HUES48 (cell line): Measurements from ENCODE around the gene RTCA.
"Not testable (repeated sequence)": the region's sequence is repeated elsewhere in the genome, so short reads cannot be mapped to it uniquely, and the experiment has no call there.

Experiments
- H3K27ac ChIP-seq: one replicate; pipeline ENCODE4 v1.7.0; 2013; ENCODE audit warnings: low read depth, low read length, inconsistent platforms
- H3K27me3 ChIP-seq: 2 replicates; pipeline ENCODE4 v1.6.1; 2013; ENCODE audit warnings: mild to moderate bottlenecking, low read length; ENCODE audit not compliant: control insufficient read depth, insufficient read depth
- H3K36me3 ChIP-seq: 2 replicates; pipeline ENCODE4 v1.6.1; 2013; ENCODE audit warnings: low read length; ENCODE audit not compliant: control insufficient read depth, insufficient read depth
- H3K4me1 ChIP-seq: 2 replicates; pipeline ENCODE4 v1.6.1; 2013; ENCODE audit warnings: mild to moderate bottlenecking, low read length; ENCODE audit not compliant: control insufficient read depth, insufficient read depth
- H3K4me3 ChIP-seq: 2 replicates; pipeline ENCODE4 v1.5.1; 2013; ENCODE audit warnings: mild to moderate bottlenecking, low read depth, low read length
- H3K9ac ChIP-seq: 2 replicates; pipeline ENCODE4 v1.6.1; 2013; ENCODE audit warnings: mild to moderate bottlenecking, low read depth, low read length, moderate library complexity
- H3K9me3 ChIP-seq: 2 replicates; pipeline ENCODE4 v1.6.1; 2013; ENCODE audit warnings: low read length; ENCODE audit not compliant: control insufficient read depth, insufficient read depth

Gene RTCA

GRCh38 chr1:100287162-100287561 lies 21.1 kb downstream of the RTCA start:
- Histone ChIP-seq H3K4me3 (no peak overlapping the region), H3K9ac (no peak overlapping the region), H3K27me3 (no peaks in the 10 kb centered on the region), H3K36me3 (peaks cover 88% of the 10 kb centered on the region), H3K4me1 (no peaks in the 10 kb centered on the region), H3K27ac (no peak overlapping the region), H3K9me3 (no peaks in the 10 kb centered on the region)

GRCh38 chr1:100290291-100290690 lies 24.3 kb downstream of the RTCA start:
- no peaks in the 10 kb centered on the region for H3K27me3 ChIP-seq
- H3K4me1 ChIP-seq: no peaks in the 10 kb centered on the region
- H3K4me3 ChIP-seq: no peak overlapping the region
- H3K27ac ChIP-seq: no peak overlapping the region
- peaks cover 71% of the 10 kb centered on the region for H3K36me3 ChIP-seq
- no peak overlapping the region for H3K9ac ChIP-seq
- H3K9me3 ChIP-seq: no peaks in the 10 kb centered on the region

- H3K4me1 ChIP-seq: no peaks in the 10 kb centered on the region
- no peak overlapping the region for H3K9ac ChIP-seq
- no peaks in the 10 kb centered on the region for H3K27me3 ChIP-seq
- H3K27ac ChIP-seq: no peak overlapping the region
- H3K9me3 ChIP-seq: no peaks in the 10 kb centered on the region
- no peak overlapping the region for H3K4me3 ChIP-seq
- H3K36me3 ChIP-seq: peaks cover 49% of the 10 kb centered on the region
Measured at GRCh38 chr1:100292711-100293110, 26.7 kb downstream of the RTCA start.

GRCh38 chr1:100296140-100296539 lies 30.1 kb downstream of the RTCA start:
- Histone ChIP-seq H3K27me3 (no peaks in the 10 kb centered on the region), H3K9me3 (no peaks in the 10 kb centered on the region), H3K36me3 (peaks cover 19% of the 10 kb centered on the region), H3K4me1 (peaks cover 16% of the 10 kb centered on the region), H3K27ac (no peak overlapping the region), H3K9ac (no peak overlapping the region), H3K4me3 (no peak overlapping the region)

GRCh38 chr1:100296997-100297396 lies 31.0 kb downstream of the RTCA start:
- Histone ChIP-seq H3K36me3 (peaks cover 11% of the 10 kb centered on the region), H3K4me1 (peaks cover 16% of the 10 kb centered on the region)
- H3K9ac ChIP-seq, H3K4me3 ChIP-seq, H3K27ac ChIP-seq, H3K9me3 ChIP-seq, H3K27me3 ChIP-seq: not testable (repeated sequence)

GRCh38 chr1:100298512-100298911 lies 32.5 kb downstream of the RTCA start:
- no peak overlapping the region for H3K27ac ChIP-seq
- no peak overlapping the region for H3K4me3 ChIP-seq
- H3K9ac ChIP-seq: no peak overlapping the region
- peaks cover 16% of the 10 kb centered on the region for H3K4me1 ChIP-seq
- no peaks in the 10 kb centered on the region for H3K9me3 ChIP-seq
- H3K36me3 ChIP-seq: no peaks in the 10 kb centered on the region
- no peaks in the 10 kb centered on the region for H3K27me3 ChIP-seq

GRCh38 chr1:100299521-100300222 lies 33.7 kb downstream of the RTCA start:
- H3K4me3 ChIP-seq: no peak overlapping the region
- no peak overlapping the region for H3K27ac ChIP-seq
- H3K27me3 ChIP-seq: no peaks in the 10 kb centered on the region
- H3K36me3 ChIP-seq: no peaks in the 10 kb centered on the region
- H3K4me1 ChIP-seq: peaks cover 18% of the 10 kb centered on the region
- no peak overlapping the region for H3K9ac ChIP-seq
- no peaks in the 10 kb centered on the region for H3K9me3 ChIP-seq

GRCh38 chr1:100300691-100301090 lies 34.7 kb downstream of the RTCA start:
- Histone ChIP-seq H3K9ac (no peak overlapping the region), H3K36me3 (no peaks in the 10 kb centered on the region), H3K27ac (no peak overlapping the region), H3K27me3 (no peaks in the 10 kb centered on the region), H3K4me1 (peaks cover 28% of the 10 kb centered on the region), H3K4me3 (no peak overlapping the region), H3K9me3 (no peaks in the 10 kb centered on the region)

GRCh38 chr1:100302739-100303138 lies 36.7 kb downstream of the RTCA start:
- Histone ChIP-seq H3K27me3 (no peaks in the 10 kb centered on the region), H3K4me3 (no peak overlapping the region), H3K36me3 (no peaks in the 10 kb centered on the region), H3K9ac (no peak overlapping the region), H3K27ac (no peak overlapping the region), H3K9me3 (no peaks in the 10 kb centered on the region), H3K4me1 (peaks cover 29% of the 10 kb centered on the region)

- H3K9ac ChIP-seq: no peak overlapping the region
- no peaks in the 10 kb centered on the region for H3K27me3 ChIP-seq
- H3K36me3 ChIP-seq: no peaks in the 10 kb centered on the region
- H3K4me3 ChIP-seq: no peak overlapping the region
- peaks cover 16% of the 10 kb centered on the region; the same call in 1 of the 2 replicates for H3K4me1 ChIP-seq
- no peaks in the 10 kb centered on the region for H3K9me3 ChIP-seq
- peak overlapping the region; percentile 47 for H3K27ac ChIP-seq
Measured at GRCh38 chr1:100304227-100304626, 38.2 kb downstream of the RTCA start.

- Histone ChIP-seq H3K27ac (peak overlapping the region; percentile 47), H3K4me1 (peaks cover 16% of the 10 kb centered on the region; the same call in 1 of the 2 replicates), H3K9me3 (no peaks in the 10 kb centered on the region), H3K36me3 (no peaks in the 10 kb centered on the region), H3K27me3 (no peaks in the 10 kb centered on the region), H3K9ac (no peak overlapping the region), H3K4me3 (peak overlapping the region; percentile 27; the same call in 1 of the 2 replicates)
Measured at GRCh38 chr1:100304921-100305320, 38.9 kb downstream of the RTCA start.
